GM23338 (cell line): Measurements from ENCODE around the gene ING5. TPM values are rescaled to one million over a fixed set of nuclear protein-coding genes. Genes with fewer than 3 reads are reported as not detected.

ENCODE experiments used
- ATAC-seq: fragments of 200-7000 bp; cut with Tn5 transposase; 3 replicates; pipeline ENCODE4 v1.9.1; 2020
- DNase-seq: peaks from one replicate; pipeline ENCODE4 v3.0.0-alpha.2; 2015; ENCODE audit warnings: low spot score
- H2AFZ ChIP-seq: fragments of 200-600 bp; sonication (generic); 2 replicates; pipeline ENCODE4 v1.8.0; 2016; ENCODE audit warnings: antibody characterized with exemption, mild to moderate bottlenecking, moderate library complexity
- H3F3A ChIP-seq: fragments of 200-600 bp; sonication (generic); replicated peaks from 2 replicates; pipeline ENCODE4 v1.8.0; 2017; ENCODE audit warnings: antibody characterized with exemption, mixed run types, low read depth
- H3K27ac ChIP-seq: fragments of 200-600 bp; sonication (generic); 2 replicates; pipeline ENCODE4 v1.6.1; 2016; ENCODE audit warnings: low read depth
- H3K27me3 ChIP-seq: fragments of 200-600 bp; sonication (generic); 2 replicates; pipeline ENCODE4 v1.8.0; 2016; ENCODE audit warnings: mild to moderate bottlenecking, mixed run types, moderate library complexity; ENCODE audit not compliant: insufficient read depth
- H3K36me3 ChIP-seq: fragments of 200-600 bp; sonication (generic); 2 replicates; pipeline ENCODE4 v1.8.0; 2016; ENCODE audit warnings: mild to moderate bottlenecking; ENCODE audit not compliant: insufficient read depth
- H3K4me1 ChIP-seq: fragments of 200-600 bp; sonication (generic); 2 replicates; pipeline ENCODE4 v1.8.0; 2016; ENCODE audit warnings: mild to moderate bottlenecking, moderate library complexity; ENCODE audit not compliant: insufficient read depth
- H3K4me2 ChIP-seq: fragments of 200-600 bp; sonication (generic); 2 replicates; pipeline ENCODE4 v1.7.1; 2017; ENCODE audit warnings: mixed run types
- H3K4me3 ChIP-seq: fragments of 200-600 bp; sonication (generic); 2 replicates; pipeline ENCODE4 v1.6.1; 2016; ENCODE audit warnings: mixed run types
- H3K79me2 ChIP-seq: fragments of 200-600 bp; sonication (generic); replicated peaks from 2 replicates; pipeline ENCODE4 v1.8.0; 2017; ENCODE audit warnings: mild to moderate bottlenecking; ENCODE audit not compliant: insufficient read depth
- H3K9me2 ChIP-seq: fragments of 200-600 bp; sonication (generic); 2 replicates; pipeline ENCODE4 v1.8.0; 2017; ENCODE audit not compliant: insufficient read depth
- H4K20me1 ChIP-seq: fragments of 200-600 bp; sonication (generic); replicated peaks from 2 replicates; pipeline ENCODE4 v1.8.0; 2017; ENCODE audit warnings: mild to moderate bottlenecking; ENCODE audit not compliant: insufficient read depth
- H3K27ac Mint-ChIP-seq: 2 replicates; pipeline ENCODE4 v1.8.0; 2020; ENCODE audit warnings: inconsistent platforms, mild to moderate bottlenecking, moderate library complexity, mixed read lengths
- H3K27me3 Mint-ChIP-seq: 3 replicates; pipeline ENCODE4 v1.8.0; 2022; ENCODE audit warnings: low read depth, mild to moderate bottlenecking, moderate library complexity, mixed read lengths, inconsistent platforms; ENCODE audit not compliant: insufficient read depth, poor library complexity
- H3K36me3 Mint-ChIP-seq: 3 replicates; pipeline ENCODE4 v1.8.0; 2021; ENCODE audit warnings: low read depth, mild to moderate bottlenecking, inconsistent platforms, moderate library complexity, mixed read lengths
- H3K4me1 Mint-ChIP-seq: 3 replicates; pipeline ENCODE4 v1.8.0; 2020; ENCODE audit warnings: mild to moderate bottlenecking, inconsistent platforms, mixed read lengths
- H3K4me3 Mint-ChIP-seq: 3 replicates; pipeline ENCODE4 v1.8.0; 2021; ENCODE audit warnings: moderate library complexity, mild to moderate bottlenecking, inconsistent platforms, mixed read lengths
- H3K9me3 Mint-ChIP-seq: 3 replicates; pipeline ENCODE4 v1.8.0; 2020; ENCODE audit warnings: moderate library complexity, mild to moderate bottlenecking, inconsistent platforms, mixed read lengths
- CREB1 ChIP-seq: fragments of 250-450 bp; sonication (Bioruptor Pico); IDR thresholded peaks from 2 replicates; pipeline ENCODE4 v1.5.0; 2020; ENCODE audit warnings: low read depth, mild to moderate bottlenecking, moderate library complexity
- EZH2 ChIP-seq: fragments of 200-600 bp; sonication (generic); IDR thresholded peaks from one replicate; pipeline ENCODE4 v1.8.0; 2017; ENCODE audit warnings: antibody characterized with exemption, mild to moderate bottlenecking, low read depth; ENCODE audit not compliant: unreplicated experiment
- EZH2phosphoT487 ChIP-seq: fragments of 200-600 bp; sonication (generic); IDR thresholded peaks from one replicate; pipeline ENCODE4 v1.8.1; 2018; ENCODE audit warnings: antibody characterized with exemption; ENCODE audit not compliant: unreplicated experiment
- JUNB ChIP-seq: IDR thresholded peaks from one replicate; pipeline ENCODE4 v1.6.1; 2016; ENCODE audit warnings: antibody characterized with exemption; ENCODE audit not compliant: unreplicated experiment
- NANOG ChIP-seq: IDR thresholded peaks from 2 replicates; pipeline ENCODE4 v1.6.1; 2016; ENCODE audit warnings: antibody characterized with exemption, borderline replicate concordance
- POLR2AphosphoS5 ChIP-seq: IDR thresholded peaks from 2 replicates; pipeline ENCODE4 v1.6.1; 2016; ENCODE audit warnings: antibody characterized with exemption, low read depth
- STAT1 ChIP-seq: IDR thresholded peaks from one replicate; pipeline ENCODE4 v1.6.1; 2016; ENCODE audit warnings: antibody characterized with exemption; ENCODE audit not compliant: unreplicated experiment
- ZNF114 ChIP-seq: fragments of 250-450 bp; sonication (Bioruptor Pico); IDR thresholded peaks from 2 replicates; pipeline ENCODE4 v1.5.0; 2020; ENCODE audit warnings: mild to moderate bottlenecking, moderate library complexity
- ZNF331 ChIP-seq: fragments of 250-450 bp; sonication (Bioruptor Pico); IDR thresholded peaks from 2 replicates; pipeline ENCODE4 v1.5.0; 2020; ENCODE audit warnings: low read depth, mild to moderate bottlenecking, moderate library complexity
- polyA plus RNA-seq: library from polyadenylated mRNA; unstranded; fragments of >200 nt; fragmentation: Nextera tagmentation; extraction: Ambion mirVana; gene quantifications from 2 replicates; pipeline ENCODE4 v1.2.1, GENCODE V29; 2016
- total RNA-seq: library from RNA; depleted of rRNA; stranded (reverse); fragments of >200 nt; shearing (Covaris generic); gene quantifications from 2 replicates; pipeline ENCODE4 v1.2.3, GENCODE V29; 2014
- TF ChIP-seq, protein P1 (sequence below): fragments of 250-450 bp; sonication (Bioruptor Pico); IDR thresholded peaks from 2 replicates; pipeline ENCODE4 v1.5.0; 2020; ENCODE audit warnings: mild to moderate bottlenecking, moderate library complexity
- TF ChIP-seq, protein P2 (sequence below): IDR thresholded peaks from one replicate; pipeline ENCODE4 v1.6.1; 2018; ENCODE audit warnings: antibody characterized with exemption; ENCODE audit not compliant: unreplicated experiment
- TF ChIP-seq, protein P3 (sequence below): IDR thresholded peaks from 2 replicates; pipeline ENCODE4 v1.6.1; 2016; ENCODE audit warnings: antibody characterized with exemption

The ING5 gene
- total and polyA plus RNA-seq, 2 experiments from 2014 or later = 25.7 to 42.5 TPM

DNA sequence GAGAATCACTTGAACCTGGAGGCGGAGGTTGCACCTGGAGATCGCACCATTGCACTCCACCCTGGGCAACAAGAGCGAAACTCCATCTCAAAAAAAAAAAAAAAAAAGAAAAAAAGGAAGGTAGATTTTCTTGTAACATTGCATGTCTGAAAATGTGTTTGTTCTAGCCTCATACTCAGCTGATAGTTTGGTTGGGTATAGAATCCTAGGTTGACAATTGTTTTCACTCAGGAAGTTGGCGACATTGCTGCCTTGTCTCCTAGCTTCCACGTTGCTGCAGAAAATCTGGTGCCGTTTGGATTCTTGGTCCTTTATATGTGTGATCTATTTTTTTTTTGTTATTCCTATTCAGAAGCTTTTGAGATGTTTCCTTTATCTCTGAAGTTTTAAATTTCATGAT is 4.7 kb downstream of the ING5 start:
- H2AFZ ChIP-seq = no peak overlapping the region
- Mint-ChIP-seq H3K27ac (no peak overlapping the region), H3K27me3 (peaks cover 19% of the 10 kb centered on the region), H3K36me3 (peaks cover 74% of the 10 kb centered on the region), H3K4me3 (no peak overlapping the region), H3K9me3 (no peaks in the 10 kb centered on the region; the same call in 2 of the 3 replicates), H3K4me1 (peaks cover 5% of the 10 kb centered on the region)
- H3K36me3 ChIP-seq = peaks cover 41% of the 10 kb centered on the region
- no peaks in the 10 kb centered on the region for H3K9me2 ChIP-seq
- ATAC-seq (no peak), DNase-seq (no peak)
- H3F3A ChIP-seq = no peaks in the 10 kb centered on the region
- TF ChIP-seq, protein P1, sequence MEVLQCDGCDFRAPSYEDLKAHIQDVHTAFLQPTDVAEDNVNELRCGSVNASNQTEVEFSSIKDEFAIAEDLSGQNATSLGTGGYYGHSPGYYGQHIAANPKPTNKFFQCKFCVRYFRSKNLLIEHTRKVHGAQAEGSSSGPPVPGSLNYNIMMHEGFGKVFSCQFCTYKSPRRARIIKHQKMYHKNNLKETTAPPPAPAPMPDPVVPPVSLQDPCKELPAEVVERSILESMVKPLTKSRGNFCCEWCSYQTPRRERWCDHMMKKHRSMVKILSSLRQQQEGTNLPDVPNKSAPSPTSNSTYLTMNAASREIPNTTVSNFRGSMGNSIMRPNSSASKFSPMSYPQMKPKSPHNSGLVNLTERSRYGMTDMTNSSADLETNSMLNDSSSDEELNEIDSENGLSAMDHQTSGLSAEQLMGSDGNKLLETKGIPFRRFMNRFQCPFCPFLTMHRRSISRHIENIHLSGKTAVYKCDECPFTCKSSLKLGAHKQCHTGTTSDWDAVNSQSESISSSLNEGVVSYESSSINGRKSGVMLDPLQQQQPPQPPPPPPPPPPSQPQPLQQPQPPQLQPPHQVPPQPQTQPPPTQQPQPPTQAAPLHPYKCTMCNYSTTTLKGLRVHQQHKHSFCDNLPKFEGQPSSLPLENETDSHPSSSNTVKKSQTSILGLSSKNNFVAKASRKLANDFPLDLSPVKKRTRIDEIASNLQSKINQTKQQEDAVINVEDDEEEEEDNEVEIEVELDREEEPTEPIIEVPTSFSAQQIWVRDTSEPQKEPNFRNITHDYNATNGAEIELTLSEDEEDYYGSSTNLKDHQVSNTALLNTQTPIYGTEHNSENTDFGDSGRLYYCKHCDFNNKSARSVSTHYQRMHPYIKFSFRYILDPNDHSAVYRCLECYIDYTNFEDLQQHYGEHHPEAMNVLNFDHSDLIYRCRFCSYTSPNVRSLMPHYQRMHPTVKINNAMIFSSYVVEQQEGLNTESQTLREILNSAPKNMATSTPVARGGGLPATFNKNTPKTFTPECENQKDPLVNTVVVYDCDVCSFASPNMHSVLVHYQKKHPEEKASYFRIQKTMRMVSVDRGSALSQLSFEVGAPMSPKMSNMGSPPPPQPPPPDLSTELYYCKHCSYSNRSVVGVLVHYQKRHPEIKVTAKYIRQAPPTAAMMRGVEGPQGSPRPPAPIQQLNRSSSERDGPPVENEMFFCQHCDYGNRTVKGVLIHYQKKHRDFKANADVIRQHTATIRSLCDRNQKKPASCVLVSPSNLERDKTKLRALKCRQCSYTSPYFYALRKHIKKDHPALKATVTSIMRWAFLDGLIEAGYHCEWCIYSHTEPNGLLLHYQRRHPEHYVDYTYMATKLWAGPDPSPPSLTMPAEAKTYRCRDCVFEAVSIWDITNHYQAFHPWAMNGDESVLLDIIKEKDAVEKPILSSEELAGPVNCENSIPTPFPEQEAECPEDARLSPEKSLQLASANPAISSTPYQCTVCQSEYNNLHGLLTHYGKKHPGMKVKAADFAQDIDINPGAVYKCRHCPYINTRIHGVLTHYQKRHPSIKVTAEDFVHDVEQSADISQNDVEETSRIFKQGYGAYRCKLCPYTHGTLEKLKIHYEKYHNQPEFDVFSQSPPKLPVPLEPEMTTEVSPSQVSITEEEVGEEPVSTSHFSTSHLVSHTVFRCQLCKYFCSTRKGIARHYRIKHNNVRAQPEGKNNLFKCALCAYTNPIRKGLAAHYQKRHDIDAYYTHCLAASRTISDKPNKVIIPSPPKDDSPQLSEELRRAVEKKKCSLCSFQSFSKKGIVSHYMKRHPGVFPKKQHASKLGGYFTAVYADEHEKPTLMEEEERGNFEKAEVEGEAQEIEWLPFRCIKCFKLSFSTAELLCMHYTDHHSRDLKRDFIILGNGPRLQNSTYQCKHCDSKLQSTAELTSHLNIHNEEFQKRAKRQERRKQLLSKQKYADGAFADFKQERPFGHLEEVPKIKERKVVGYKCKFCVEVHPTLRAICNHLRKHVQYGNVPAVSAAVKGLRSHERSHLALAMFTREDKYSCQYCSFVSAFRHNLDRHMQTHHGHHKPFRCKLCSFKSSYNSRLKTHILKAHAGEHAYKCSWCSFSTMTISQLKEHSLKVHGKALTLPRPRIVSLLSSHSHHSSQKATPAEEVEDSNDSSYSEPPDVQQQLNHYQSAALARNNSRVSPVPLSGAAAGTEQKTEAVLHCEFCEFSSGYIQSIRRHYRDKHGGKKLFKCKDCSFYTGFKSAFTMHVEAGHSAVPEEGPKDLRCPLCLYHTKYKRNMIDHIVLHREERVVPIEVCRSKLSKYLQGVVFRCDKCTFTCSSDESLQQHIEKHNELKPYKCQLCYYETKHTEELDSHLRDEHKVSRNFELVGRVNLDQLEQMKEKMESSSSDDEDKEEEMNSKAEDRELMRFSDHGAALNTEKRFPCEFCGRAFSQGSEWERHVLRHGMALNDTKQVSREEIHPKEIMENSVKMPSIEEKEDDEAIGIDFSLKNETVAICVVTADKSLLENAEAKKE (CRISPR knock-in tag) = no peak
- no peak for TF ChIP-seq JUNB
- TF ChIP-seq STAT1 = no peak
- no peak for TF ChIP-seq POLR2AphosphoS5
- no peak for TF ChIP-seq ZNF114 (CRISPR knock-in tag)
- TF ChIP-seq ZNF331 = no peak
- TF ChIP-seq, protein P2, sequence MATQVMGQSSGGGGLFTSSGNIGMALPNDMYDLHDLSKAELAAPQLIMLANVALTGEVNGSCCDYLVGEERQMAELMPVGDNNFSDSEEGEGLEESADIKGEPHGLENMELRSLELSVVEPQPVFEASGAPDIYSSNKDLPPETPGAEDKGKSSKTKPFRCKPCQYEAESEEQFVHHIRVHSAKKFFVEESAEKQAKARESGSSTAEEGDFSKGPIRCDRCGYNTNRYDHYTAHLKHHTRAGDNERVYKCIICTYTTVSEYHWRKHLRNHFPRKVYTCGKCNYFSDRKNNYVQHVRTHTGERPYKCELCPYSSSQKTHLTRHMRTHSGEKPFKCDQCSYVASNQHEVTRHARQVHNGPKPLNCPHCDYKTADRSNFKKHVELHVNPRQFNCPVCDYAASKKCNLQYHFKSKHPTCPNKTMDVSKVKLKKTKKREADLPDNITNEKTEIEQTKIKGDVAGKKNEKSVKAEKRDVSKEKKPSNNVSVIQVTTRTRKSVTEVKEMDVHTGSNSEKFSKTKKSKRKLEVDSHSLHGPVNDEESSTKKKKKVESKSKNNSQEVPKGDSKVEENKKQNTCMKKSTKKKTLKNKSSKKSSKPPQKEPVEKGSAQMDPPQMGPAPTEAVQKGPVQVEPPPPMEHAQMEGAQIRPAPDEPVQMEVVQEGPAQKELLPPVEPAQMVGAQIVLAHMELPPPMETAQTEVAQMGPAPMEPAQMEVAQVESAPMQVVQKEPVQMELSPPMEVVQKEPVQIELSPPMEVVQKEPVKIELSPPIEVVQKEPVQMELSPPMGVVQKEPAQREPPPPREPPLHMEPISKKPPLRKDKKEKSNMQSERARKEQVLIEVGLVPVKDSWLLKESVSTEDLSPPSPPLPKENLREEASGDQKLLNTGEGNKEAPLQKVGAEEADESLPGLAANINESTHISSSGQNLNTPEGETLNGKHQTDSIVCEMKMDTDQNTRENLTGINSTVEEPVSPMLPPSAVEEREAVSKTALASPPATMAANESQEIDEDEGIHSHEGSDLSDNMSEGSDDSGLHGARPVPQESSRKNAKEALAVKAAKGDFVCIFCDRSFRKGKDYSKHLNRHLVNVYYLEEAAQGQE = no peak
- TF ChIP-seq, protein P3, sequence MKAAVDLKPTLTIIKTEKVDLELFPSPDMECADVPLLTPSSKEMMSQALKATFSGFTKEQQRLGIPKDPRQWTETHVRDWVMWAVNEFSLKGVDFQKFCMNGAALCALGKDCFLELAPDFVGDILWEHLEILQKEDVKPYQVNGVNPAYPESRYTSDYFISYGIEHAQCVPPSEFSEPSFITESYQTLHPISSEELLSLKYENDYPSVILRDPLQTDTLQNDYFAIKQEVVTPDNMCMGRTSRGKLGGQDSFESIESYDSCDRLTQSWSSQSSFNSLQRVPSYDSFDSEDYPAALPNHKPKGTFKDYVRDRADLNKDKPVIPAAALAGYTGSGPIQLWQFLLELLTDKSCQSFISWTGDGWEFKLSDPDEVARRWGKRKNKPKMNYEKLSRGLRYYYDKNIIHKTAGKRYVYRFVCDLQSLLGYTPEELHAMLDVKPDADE = no peak
- no peak for TF ChIP-seq EZH2
- TF ChIP-seq CREB1 = no peak
- TF ChIP-seq EZH2phosphoT487 = no peak
- no peak for TF ChIP-seq NANOG
- H3K4me2 ChIP-seq = no peak overlapping the region
- H3K79me2 ChIP-seq = peaks cover 28% of the 10 kb centered on the region
- peaks cover 3% of the 10 kb centered on the region; the same call in 1 of the 2 replicates for H4K20me1 ChIP-seq
- H3K4me1 ChIP-seq = peaks cover 3% of the 10 kb centered on the region; the same call in 1 of the 2 replicates
- H3K4me3 ChIP-seq = no peak overlapping the region
- H3K27ac ChIP-seq = no peak overlapping the region
- H3K27me3 ChIP-seq = no peaks in the 10 kb centered on the region
